HFFc6 (cell line): ENCODE results near the gene NAB1. TPM values are rescaled to one million over a fixed set of nuclear protein-coding genes. Genes with fewer than 3 reads are reported as not detected.
"Not testable (repeated sequence)": the region's sequence is repeated elsewhere in the genome, so short reads cannot be mapped to it uniquely, and the experiment has no call there.

Source experiments
- DNase-seq: peaks from one replicate; pipeline ENCODE4 v3.0.0-alpha.2; 2018
- H3K27ac Mint-ChIP-seq: 2 replicates; pipeline ENCODE4 v1.8.0; 2020; ENCODE audit warnings: mild to moderate bottlenecking, mixed read lengths
- H3K27me3 Mint-ChIP-seq: 2 replicates; pipeline ENCODE4 v1.8.0; 2021; ENCODE audit warnings: mild to moderate bottlenecking, moderate library complexity, mixed read lengths; ENCODE audit not compliant: insufficient read depth
- H3K36me3 Mint-ChIP-seq: 2 replicates; pipeline ENCODE4 v1.8.0; 2021; ENCODE audit warnings: low read depth, mixed read lengths
- H3K4me1 Mint-ChIP-seq: 2 replicates; pipeline ENCODE4 v1.8.0; 2020; ENCODE audit warnings: low read depth, mixed read lengths
- H3K4me3 Mint-ChIP-seq: 2 replicates; pipeline ENCODE4 v1.8.0; 2020; ENCODE audit warnings: mild to moderate bottlenecking, moderate library complexity, mixed read lengths
- H3K9me3 Mint-ChIP-seq: 2 replicates; pipeline ENCODE4 v1.8.0; 2020; ENCODE audit warnings: mild to moderate bottlenecking, mixed read lengths
- CTCF ChIP-seq: fragments of 200-600 bp; sonication (generic); IDR thresholded peaks from 2 replicates; pipeline ENCODE4 v1.5.0; 2021; ENCODE audit warnings: antibody characterized with exemption, mild to moderate bottlenecking
- total RNA-seq, 6 experiments: library from RNA; stranded (reverse); fragmentation: NEBNext Ultra II Directional; extraction: Animal tissue kit (Norgen Biotek cat#: 25700); gene quantifications; 2 replicates in 1 of 6; 3 replicates in 5 of 6; pipeline ENCODE4 v1.2.3, GENCODE V29; 2021

Gene NAB1
- total RNA-seq, 6 experiments from 2014 or later = 14.3 to 30.1 (median 25.5) TPM

GRCh38 chr2:190707726-190708125, 58.8 kb downstream of the NAB1 start:
- Mint-ChIP-seq H3K36me3 (peaks cover 5% of the 10 kb centered on the region; the same call in 1 of the 2 replicates), H3K27me3 (peaks cover 4% of the 10 kb centered on the region), H3K9me3 (peaks cover 5% of the 10 kb centered on the region), H3K27ac (no peak overlapping the region), H3K4me3 (no peak overlapping the region), H3K4me1 (peaks cover 7% of the 10 kb centered on the region)
- TF ChIP-seq CTCF = no peak
- no peak for DNase-seq

- H3K27ac Mint-ChIP-seq, H3K4me3 Mint-ChIP-seq: not testable (repeated sequence)
Observed at GRCh38 chr2:190708650-190709049, 59.8 kb downstream of the NAB1 start.

GRCh38 chr2:190711069-190711468, 62.2 kb downstream of the NAB1 start:
- Mint-ChIP-seq H3K9me3 (peaks cover 5% of the 10 kb centered on the region), H3K27me3 (no peaks in the 10 kb centered on the region; the same call in none of the 2 replicates), H3K4me1 (peaks cover 18% of the 10 kb centered on the region), H3K27ac (no peak overlapping the region), H3K36me3 (peaks cover 5% of the 10 kb centered on the region; the same call in 1 of the 2 replicates), H3K4me3 (no peak overlapping the region)
- DNase-seq = no peak
- TF ChIP-seq CTCF = no peak

More at GRCh38 chr2:190708650-190709049, 59.8 kb downstream of the NAB1 start:
- H3K36me3 Mint-ChIP-seq, H3K9me3 Mint-ChIP-seq, DNase-seq, H3K27me3 Mint-ChIP-seq: not testable (repeated sequence)
- peaks cover 13% of the 10 kb centered on the region for H3K4me1 Mint-ChIP-seq

- no peak for DNase-seq
- Mint-ChIP-seq H3K4me1 (peaks cover 31% of the 10 kb centered on the region), H3K9me3 (peaks cover 2% of the 10 kb centered on the region), H3K27me3 (no peaks in the 10 kb centered on the region; the same call in 1 of the 2 replicates), H3K4me3 (no peak overlapping the region), H3K27ac (no peak overlapping the region), H3K36me3 (peaks cover 2% of the 10 kb centered on the region; the same call in 1 of the 2 replicates)
- no peak for TF ChIP-seq CTCF
Observed at GRCh38 chr2:190713471-190713870, 64.6 kb downstream of the NAB1 start.

- Mint-ChIP-seq H3K4me3 (no peak overlapping the region), H3K9me3 (no peaks in the 10 kb centered on the region), H3K27me3 (no peaks in the 10 kb centered on the region)
Observed at GRCh38 chr2:190714958-190715357, 66.1 kb downstream of the NAB1 start.

More at GRCh38 chr2:190714958-190715357, 66.1 kb downstream of the NAB1 start:
- DNase-seq = peak; percentile 15
- Mint-ChIP-seq H3K27ac (no peak overlapping the region), H3K4me1 (peaks cover 40% of the 10 kb centered on the region), H3K36me3 (no peaks in the 10 kb centered on the region)
- TF ChIP-seq CTCF = no peak
